ENCODE data around the gene TPO. TPM values are rescaled to one million over a fixed set of nuclear protein-coding genes. Genes with fewer than 3 reads are reported as not detected.
A peak's percentile ranks its signal among the peaks of the same experiment; 100 is the strongest.
"Not testable (repeated sequence)": the region's sequence is repeated elsewhere in the genome, so short reads cannot be mapped to it uniquely, and the experiment has no call there.

Gene TPO
- total RNA-seq, 2 donors from 2014 or later, result 1.5 to 4.3 TPM

DNA sequence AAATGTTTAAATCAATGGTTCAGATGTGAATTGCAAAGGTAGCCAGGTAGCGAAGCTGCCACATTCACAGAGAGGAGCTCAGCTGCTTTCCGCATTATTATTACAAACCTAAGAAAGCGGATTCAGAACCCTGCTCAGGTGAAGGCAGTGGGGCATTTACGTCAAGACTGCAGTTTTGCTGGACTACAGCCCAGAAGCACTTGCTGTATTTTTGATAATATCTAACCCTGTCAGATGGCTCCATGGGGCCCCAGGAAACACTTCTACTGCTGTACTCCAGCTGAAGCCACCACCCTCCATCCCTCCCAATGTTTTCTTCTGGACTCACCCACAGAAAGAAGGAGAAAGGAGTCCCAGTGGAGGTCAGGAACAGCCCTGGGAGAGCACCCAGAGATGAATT is 96.9 kb downstream of the TPO start:
- no peak for ATAC-seq
- DNase-seq, result no peak
- intact Hi-C loops (cut with DNase I, micrococcal nuclease), result no loop called here

DNA sequence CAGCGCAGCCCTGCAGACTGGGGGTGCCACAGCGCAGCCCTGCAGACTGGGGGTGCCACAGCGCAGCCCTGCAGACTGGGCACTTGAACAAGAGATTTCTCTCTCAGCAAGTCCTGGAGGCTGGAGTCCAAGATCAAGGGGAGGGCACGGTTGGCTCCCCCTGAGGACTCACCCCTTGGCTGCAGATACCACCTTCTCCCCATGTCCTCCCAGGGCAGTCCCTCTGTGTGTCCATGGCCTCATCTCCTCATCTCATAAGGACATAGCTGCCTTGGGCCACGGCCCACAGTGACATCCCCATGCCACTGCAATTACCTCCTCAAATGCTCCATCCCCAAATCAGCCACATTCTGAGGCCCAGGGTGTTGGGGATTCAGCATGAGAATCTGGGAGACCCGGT is 98.2 kb downstream of the TPO start:
- DNase-seq, result no peak
- ATAC-seq, result no peak
- intact Hi-C loops (cut with DNase I, micrococcal nuclease), result no loop called here

DNA sequence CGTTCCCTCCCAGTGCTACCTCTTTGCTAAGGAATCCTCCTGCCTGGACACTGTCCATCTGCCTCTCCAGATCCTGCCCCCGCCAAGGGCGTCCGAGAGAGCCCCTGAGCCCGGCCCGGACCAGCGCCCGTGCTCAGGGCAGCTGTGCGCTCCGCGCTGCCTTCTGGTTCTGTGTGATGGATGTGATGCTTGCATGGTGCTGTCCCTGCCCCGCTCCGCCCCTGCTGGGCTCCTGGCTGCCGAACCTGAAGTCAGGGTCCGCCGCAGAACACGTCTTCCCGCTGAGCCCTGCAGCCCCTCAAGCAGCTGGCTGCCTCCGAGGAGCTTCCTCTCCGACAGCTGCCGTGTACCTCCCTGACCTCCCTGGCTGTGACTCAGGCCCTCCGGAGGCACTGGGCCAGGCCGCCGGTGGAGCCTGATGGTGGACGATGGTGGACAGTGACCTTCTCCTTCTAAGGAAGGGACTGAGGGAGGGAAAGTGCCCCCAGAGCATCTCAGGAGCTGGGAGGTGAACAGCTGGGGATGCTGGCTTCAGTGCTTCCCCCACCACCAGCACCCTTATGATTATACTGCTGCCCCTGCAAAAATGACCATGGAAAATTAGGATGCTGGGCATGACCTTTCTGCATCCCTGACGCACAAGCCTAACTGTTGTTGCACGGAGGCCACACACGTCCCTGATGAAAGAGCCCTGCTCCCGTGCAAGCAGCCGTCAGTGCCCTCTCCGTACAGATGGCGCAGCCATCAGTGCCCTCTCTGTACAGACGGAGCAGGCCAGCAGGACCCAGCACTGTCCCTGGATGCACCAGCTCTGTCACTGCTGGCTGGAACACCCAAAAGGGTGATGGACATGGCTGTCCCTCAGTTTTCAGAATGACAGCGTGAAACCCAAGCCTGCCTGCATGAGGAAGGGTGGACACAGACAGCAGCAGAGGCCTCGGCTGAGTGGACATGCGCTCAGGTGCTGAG is 99.3 kb downstream of the TPO start:
- DNase-seq (no peak), ATAC-seq (no peak)
- intact Hi-C loops (cut with DNase I, micrococcal nuclease), result no loop called here

DNA sequence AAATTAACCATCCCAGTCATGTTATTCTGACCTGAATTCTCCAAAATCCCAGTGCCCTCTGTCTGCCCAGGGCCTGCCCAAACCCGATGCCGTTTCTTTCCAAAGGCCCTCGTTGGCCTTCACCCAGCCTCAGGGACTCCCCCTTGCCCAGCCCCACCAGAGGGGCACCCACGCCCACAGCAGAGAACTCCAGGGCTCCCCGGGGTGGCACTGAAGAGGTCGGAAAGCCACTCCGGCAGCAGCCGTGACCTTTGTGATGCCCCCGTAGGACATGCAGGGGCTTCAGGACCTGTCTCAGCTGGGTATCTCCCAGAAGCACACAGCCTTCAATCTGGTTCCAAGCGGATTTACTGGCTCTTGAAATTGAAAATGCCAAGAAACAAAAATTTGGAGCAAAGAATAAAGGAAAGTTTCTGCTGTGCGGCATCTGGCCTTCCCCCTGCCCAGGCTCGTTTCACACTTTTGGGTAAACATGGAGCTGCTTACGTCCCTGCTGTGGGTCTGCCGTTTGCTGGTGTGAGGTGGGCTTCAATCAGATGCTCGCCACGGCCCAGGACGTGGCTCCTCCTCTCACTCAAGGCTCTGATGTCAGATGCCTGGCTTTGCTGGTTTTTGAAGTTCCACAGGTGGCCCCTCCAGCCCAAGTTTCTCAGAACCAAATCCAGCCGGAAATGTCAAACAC is 101.3 kb downstream of the TPO start:
- intact Hi-C loops (cut with DNase I, micrococcal nuclease), result no loop called here
- DNase-seq (no peak), ATAC-seq (no peak)

DNA sequence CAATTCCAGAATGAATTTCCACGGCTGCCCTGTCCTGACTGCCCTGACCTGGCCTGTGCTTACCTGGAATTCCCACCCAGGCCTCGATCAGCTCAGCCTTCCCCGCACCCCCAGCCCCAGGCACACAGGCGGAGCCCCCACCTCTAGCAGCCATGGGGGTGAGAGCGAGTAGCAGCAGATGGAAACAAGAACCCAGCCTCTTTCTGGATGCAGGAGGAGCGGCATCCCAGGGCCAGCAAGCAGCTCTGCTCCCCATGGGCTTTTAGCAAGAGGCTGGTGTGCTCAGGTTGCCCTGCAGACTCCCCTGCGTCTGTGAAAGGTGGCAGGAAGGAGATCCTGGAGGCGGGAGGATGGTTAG is 101.8 kb downstream of the TPO start:
- intact Hi-C loops (cut with DNase I, micrococcal nuclease), result no loop called here
- no peak for ATAC-seq
- no peak for DNase-seq

DNA sequence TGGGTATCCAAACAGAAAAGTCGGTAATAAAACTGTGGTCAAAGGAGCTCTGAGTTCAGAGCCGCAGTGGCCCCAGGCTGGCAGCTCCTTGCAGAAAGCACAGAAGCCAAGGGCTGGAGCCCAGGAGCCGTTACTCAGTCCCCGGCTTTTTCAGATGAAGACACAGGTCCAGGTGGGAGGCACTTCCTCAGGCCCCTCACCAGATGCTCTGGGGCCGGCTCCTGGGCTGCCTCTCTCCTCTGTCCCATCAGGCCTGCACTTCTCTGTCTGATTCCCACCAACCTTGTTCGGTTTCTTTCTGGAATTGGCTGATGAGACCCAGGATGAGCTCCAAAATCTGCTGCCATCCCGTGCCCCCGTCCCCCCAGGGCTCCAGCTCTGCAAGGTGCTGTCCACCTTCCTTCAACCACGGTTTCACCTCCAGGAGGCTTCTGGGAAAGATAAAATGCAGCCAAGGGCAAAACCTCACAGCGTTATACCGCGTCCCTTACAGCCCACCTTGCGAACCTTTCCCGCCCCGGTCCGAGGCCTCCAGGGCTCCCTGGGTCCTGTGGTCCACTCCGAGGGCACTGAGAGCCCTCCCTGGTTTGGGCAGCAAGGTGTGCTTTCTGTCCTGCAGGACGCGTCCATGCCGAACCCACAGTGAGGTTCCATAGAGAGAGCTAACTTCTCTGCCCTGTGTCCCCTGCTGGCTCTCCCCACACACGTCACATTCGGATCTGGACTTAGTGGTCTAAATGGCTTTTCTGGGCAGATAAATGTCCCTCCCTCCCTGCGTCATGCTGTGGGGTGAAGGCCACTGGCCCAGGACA is 102.9 kb downstream of the TPO start:
- DNase-seq (no peak), ATAC-seq (no peak)
- intact Hi-C loops (cut with DNase I, micrococcal nuclease), result no loop called here

DNA sequence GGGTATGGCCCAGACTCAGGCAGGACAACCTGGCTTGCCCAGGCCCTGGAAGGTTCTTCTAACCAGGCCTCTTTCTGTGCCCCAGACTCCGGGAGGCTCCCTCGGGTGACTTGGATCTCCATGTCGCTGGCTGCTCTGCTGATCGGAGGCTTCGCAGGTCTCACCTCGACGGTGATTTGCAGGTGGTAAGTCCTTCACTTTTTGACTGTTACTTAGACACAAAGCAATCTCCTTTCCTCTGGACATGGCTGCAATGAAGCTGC is 103.5 kb downstream of the TPO start:
- ATAC-seq (no peak), DNase-seq (no peak)
- intact Hi-C loops (cut with DNase I, micrococcal nuclease), result no loop called here

DNA sequence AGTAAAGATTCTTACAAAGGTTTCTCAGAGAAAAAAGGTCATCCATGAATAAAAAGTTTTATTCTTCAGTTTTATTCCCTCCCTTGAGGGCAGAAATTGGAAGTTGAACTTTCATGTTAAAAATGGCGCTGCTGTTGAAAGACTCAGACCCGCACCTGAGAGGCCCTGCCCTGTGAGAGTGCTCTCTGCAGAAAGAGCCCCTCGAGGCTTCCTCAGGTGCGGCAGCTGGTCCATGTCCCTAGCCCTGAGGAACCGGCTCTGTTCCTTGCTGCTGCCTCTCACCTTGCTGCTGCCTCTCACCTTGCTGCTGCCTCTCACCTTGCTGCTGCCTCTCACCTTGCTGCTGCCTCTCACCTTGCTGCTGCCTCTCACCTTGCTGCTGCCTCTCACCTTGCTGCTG is 104.0 kb downstream of the TPO start:
- not testable (repeated sequence) for ATAC-seq

DNA sequence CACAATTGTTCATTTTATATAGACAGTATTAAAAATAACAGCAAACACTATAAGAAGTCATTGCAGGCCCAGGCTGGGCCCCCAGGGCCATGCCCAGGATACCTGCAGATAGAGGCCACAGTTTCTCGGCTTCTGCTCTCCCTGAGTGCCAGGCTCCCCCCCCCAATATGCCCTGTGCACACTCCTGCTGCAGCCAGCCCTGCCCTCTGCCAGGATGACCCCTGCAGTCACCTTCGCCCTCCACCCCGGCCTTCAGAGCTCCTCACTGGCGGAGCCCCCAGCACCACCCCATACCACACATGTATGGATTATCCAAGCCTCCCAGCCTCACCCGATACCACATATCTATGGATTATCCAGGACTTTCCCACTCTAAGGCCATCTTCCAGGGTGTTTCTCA is 104.5 kb downstream of the TPO start:
- no peak for DNase-seq
- intact Hi-C loops (cut with DNase I, micrococcal nuclease), result no loop called here
- ATAC-seq, result no peak

More for the DNA sequence above, 104.0 kb downstream of the TPO start:
- DNase-seq; intact Hi-C loops (cut with DNase I, micrococcal nuclease): not testable (repeated sequence)

DNA sequence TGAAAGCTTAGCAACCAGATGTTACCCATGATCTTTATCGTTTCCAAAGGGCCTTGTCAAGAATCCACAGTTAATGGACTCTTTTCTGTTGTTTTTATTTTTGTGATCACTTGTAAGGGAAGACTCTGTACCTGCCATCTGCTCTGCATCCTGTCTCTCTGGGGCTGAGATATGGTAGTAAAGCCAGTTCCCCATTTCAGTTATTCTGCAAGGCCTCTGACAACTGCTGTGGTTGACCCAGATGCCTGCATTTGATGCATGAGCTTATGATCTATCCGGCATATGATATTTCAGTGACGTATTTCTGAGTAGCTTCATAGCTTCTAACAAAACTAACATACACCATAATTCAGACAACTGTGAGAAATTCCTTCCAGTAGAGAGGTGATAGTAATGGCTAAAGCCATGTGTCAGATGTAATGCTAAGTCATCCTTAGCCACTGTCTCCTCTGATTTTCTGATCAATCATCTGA is 105.1 kb downstream of the TPO start:
- DNase-seq, result no peak
- no peak for ATAC-seq
- intact Hi-C loops (cut with DNase I, micrococcal nuclease), result no loop called here

DNA sequence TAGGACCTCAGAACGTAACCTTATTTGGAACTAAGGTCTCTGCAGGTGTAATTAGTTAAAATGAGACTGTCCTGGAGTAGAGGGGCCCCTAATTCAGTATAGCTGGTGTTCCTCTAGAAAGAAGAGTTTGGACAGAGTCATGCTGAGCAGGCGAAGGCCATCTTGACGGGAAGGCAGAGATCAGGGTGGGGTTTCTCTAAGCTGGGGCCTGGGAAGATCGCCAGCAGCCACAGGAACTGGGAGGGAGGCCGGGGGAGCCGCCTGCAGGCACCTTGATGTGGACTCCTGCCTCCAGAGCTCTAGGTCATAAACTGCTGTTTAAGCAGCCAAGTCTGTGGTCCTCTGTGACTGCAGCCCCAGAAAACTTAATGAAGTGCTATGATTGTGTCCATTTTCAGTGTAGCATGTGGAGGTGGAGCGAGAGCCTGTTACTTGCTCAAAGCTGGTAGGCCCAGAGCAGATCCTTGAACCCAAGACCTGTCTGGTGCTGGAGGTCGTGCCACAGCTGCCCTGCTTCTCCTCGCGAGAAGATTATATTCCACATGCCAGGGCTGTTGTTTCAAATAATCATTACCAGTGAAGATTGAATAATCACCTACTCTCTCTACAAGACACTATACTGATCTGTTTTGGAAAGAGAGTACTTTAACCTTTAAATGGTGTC is 105.7 kb downstream of the TPO start:
- intact Hi-C loops (cut with DNase I, micrococcal nuclease), result no loop called here
- DNase-seq, result peak in 1 of 2 donors; percentile 33
- ATAC-seq, result peak; percentile 82

DNA sequence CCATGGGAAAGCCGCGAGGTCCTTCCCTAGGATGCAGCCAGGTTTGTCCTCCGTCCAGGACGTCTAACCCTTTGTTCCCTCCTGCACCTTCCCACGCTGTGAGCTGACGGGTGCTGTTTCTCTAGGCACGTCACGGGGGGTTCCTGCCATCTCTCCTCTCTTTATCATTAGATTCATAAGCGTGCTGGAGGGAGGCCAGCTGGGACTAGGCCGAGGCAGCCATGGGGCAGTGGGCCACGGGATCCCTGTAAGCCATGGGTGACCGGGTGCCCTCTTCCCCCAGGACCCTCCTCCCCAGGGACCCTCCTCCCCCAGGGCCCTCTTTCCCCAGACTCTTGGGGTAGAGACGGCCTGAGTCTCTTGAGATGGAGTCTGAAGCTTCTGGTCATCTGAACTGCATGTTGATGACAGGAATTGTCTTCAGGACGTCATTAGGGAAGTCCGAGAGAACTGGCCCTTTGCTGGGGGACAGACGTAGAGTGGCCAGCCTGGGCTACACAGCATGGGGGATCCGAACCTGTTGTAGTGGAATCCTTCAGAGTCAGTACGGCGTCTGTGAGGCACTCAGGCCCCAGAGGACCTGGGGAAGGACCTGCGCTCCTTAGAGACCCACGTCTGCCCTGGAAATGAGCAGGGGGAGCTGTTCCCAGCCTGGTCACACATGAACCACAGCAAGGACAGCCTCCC is 108.1 kb downstream of the TPO start:
- ATAC-seq (no peak), DNase-seq (no peak)
- intact Hi-C loops (cut with DNase I, micrococcal nuclease), result no loop called here

DNA sequence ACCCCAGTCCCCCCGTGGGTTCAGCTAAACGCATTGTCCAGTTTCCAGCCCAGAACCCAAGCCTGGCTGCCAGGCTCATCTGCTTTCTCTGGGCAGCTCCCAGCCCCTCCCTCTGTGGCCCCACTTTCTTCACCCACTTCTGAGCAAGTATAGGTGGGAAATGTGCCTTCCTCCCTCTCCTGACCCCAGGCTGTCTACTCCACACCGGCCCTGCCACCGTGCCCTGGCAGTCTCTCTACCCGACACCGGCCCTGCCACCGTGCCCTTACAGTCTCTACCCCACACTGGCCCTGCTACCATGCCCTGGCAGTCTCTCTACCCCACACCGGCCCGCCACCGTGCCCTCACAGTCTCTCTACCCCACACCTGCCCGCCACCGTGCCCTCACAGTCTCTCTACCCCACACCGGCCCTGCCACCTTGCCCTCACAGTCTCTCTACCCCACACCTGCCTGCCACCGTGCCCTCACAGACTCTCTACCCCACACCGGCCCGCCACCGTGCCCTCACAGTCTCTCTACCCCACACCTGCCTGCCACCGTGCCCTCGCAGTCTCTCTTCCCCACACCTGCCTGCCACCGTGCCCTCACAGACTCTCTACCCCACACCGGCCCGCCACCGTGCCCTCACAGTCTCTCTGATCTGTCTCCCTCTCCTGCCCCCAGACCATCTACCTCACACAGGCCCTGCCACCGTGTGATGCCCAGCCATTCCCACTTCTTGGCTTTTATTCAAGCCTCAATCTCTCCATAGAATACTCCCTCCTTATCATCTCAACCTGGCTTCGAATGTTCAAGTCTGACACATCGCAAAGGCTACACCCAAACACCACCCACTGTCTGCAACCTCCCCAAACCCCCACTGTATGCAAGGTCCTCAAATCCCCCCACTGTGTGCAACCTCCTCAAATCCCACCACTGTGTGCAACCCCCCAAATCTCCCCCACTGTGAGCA is 108.9 kb downstream of the TPO start:
- ATAC-seq (no peak), DNase-seq (no peak)
- intact Hi-C loops (cut with DNase I, micrococcal nuclease), result no loop called here

DNA sequence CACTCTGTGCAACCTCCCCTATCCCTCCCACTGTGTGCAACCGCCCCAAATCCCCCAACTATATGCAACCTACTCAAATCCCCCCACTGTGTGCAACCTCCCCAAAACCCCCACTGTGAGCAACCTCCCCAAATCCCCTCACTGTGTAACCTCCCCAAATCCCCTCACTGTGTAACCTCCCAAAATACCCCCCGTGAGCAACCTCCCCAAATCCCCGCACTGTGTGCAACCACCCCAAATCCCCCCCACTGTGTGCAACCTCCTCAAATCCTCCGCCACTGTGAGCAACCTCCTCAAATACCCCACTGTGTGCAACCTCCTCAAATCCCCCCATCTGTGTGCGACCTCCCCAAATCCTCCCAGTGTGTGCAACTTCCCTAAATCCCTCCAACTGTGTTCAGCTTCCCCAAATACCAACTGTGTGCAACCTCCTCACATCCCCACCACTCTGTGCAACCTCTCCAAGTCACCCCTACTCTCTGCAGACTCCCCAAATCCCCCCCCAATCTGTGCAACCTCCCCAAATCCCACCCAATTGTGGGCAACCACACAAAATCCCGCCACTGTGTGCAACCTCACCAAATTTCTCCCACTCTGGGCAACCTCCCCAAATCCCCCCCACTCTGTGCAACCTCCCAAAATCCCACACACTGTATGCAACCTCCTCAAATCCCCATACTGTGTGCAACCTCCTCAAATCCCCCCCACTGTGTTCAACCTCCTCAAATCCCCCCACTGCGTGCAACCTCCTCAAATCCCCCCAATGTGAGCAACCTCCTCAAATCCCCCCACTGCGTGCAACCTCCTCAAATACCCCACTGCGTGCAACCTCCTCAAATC is 114.1 kb downstream of the TPO start:
- no peak for DNase-seq
- intact Hi-C loops (cut with DNase I, micrococcal nuclease), result no loop called here
- no peak for ATAC-seq

DNA sequence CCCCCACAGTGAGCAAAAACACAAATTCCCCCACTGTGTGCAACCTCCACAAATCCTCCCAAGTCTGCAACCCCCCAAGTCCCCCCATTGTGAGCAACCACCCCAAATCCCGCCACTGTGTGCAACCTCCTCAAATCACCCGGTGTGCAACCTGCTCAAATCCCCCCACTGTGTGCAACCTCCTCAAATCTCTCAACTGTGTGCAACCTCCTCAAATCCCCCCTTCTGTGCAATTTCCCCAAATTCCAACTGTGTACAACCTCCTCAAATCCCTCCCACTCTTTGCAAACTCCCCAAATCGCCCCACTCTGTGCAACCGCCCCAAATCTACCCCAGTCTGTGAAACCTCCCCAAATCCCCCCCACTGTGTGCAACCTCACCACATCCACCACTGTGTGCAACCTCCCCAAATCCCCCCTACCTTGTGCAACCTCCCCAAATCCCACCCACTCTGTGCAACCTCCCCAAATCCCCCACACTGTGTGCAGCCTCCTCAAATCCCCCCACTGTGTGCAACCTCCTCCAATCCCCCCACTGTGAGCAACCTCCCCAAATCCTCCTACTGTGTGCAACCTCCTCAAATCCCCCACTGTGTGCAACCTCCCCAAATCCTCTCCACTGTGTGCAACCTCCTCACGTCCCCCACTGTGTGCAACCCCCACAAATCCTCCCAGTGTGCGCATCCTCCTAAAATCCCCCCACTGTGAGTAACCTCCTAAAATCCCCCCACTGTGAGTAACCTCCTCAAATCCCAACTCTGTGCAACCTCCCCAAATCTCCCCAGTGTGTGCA is 115.2 kb downstream of the TPO start:
- DNase-seq, result no peak
- ATAC-seq, result no peak
- intact Hi-C loops (cut with DNase I, micrococcal nuclease), result no loop called here

DNA sequence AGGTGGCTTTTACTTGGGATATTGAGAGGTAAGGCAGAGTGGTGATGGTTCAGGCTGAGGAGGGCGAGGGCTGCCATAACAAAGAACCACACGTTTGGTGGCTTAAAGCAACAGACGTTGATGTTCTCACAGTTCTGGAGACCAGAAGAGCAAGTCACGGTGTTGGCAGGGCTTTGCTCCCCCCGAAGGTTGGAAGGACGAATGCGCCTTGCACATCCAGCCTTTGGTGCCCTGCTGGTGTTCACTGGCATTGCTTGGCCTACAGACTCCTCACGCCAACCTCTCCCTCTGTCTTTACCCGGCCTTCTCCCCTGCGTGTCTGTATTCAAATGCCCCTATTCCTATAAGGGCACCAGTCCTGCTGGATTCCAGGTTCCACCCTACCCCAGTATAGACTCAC is 125.4 kb downstream of the TPO start:
- intact Hi-C loops (cut with DNase I, micrococcal nuclease), result no loop called here
- peak; percentile 52 for ATAC-seq
- no peak for DNase-seq

Measured in left colon (tissue), 2 donors.